NCI-H345 (cell line): ENCODE results near the gene ADAMTS19.

ENCODE experiments used
- DNase-seq: peaks from one replicate; lab custom pipeline; 2025; lab: John Stamatoyannopoulos, UW

ADAMTS19 gene

DNA sequence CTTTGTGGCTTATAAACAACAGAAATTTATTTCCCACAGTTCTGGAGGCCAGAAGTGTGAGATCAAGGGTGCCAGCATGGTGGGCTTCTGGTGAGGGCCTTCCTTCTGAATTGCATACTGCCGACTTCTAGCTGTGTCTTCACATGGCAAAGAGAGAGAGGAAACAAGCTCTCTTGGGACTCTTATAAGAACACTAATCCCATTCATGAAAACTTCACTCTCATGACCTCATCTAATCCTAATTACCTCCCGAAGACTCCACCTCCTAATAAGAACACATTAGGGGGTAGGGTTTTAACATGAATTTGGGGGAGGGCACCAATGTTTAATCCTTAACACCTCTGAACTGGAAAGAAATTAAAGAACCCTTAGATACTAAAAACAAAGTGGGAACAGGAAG is 211.9 kb downstream of the ADAMTS19 start:
- no peak for DNase-seq

GRCh38 chr5:129679671-129680070 is 219.6 kb downstream of the ADAMTS19 start:
- DNase-seq = no peak

DNA sequence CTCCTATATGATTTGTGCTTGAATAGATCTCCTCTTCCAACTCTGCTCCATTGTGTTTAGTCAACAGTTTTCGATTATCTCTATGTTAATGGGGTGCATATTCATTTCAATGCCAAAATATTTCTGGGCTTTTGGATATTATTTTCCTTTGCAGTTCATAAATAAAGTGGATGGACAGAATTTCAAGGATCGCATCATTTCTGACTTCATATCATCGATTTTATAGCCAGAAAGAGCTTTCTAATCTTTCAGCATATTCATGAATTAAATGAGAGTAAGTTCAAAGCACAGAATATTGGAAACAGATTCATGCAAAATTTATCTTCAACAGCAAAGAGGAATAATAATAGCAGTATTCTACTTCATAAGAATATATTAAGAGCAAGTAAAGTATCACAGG is 227.8 kb downstream of the ADAMTS19 start:
- DNase-seq = no peak

DNA sequence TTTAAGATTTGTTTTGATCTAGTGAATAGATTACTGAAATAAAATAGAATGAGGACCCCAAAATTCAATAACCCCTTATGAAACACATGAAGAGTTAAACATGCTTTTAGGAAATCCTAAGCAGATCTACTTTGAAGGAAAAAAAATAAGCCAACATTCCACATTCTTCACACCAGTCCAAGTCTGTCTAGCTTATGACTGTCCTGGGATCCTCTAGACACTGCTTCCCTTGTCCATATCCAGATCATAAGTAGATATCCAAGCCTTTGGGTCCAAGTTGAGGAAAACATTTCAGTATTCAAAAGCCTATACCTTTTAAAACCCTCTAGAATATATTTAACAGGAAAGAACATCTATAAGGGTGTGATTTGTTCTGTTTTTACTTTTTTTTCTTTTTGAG is 228.9 kb downstream of the ADAMTS19 start:
- DNase-seq = no peak

GRCh38 chr5:129691220-129691619 is 231.1 kb downstream of the ADAMTS19 start:
- DNase-seq = no peak

GRCh38 chr5:129696636-129697035 is 236.5 kb downstream of the ADAMTS19 start:
- no peak for DNase-seq

GRCh38 chr5:129698661-129699060 is 238.6 kb downstream of the ADAMTS19 start:
- DNase-seq = no peak

- no peak for DNase-seq
These were observed 256.1 kb downstream of the ADAMTS19 start for GRCh38 chr5:129716235-129716634.

DNA sequence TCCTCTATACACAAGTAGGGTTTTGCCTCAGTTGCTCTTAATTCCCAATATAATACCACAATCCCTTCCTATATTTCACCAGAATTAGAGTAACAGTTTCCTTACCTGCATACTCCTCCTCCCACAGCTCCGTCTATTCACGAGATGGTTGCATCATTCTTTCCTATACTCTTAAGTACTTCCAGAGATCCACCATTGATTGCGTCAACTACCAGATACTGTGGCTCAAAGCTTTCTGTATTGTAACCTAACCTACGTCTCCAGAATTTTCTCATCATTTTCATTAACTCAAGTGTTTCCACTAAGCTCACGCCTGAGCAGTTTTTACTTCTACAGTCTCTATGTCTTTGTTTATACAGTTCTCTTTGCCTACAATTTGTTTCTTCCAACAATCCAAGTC is 256.6 kb downstream of the ADAMTS19 start:
- no peak for DNase-seq

GRCh38 chr5:129717751-129718310 is 257.7 kb downstream of the ADAMTS19 start:
- no peak for DNase-seq

- no peak for DNase-seq
These were observed 258.5 kb downstream of the ADAMTS19 start for GRCh38 chr5:129718471-129719090.

GRCh38 chr5:129724222-129724621 is 264.1 kb downstream of the ADAMTS19 start:
- DNase-seq = no peak

GRCh38 chr5:129724647-129725046 is 264.5 kb downstream of the ADAMTS19 start:
- DNase-seq = no peak

GRCh38 chr5:129739773-129740172 is 279.7 kb downstream of the ADAMTS19 start:
- no peak for DNase-seq

DNA sequence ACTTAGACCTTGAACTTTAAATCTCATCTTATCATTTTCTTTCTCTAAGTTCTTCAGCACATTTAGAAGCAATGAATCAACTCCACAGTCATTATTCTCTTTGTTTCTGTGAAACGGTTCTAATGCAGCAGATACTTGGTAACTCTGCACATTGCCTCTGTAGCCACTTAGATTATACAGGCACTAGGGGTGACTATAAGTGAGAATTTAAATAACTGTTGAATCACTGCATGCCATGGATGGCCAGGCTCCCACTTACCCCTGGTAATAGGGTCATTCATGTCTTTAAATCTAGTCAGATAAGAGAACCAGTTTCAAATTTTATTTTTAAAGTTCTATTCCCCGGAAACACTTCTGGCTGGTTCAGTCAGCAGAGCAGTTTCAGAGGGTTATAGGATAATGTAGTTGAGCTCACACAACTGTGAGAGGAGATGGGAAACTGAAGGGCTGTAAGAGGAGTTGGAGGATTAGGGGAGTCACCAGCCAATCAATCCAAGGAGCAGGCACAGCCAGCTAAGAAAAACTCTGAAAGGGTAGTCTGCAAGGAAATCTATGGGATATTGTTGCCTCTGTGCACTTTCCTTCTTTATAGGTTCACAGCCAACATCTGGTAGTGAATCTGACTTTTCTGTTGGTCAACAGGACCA is 283.6 kb downstream of the ADAMTS19 start:
- DNase-seq = no peak

GRCh38 chr5:129745997-129746396 is 285.9 kb downstream of the ADAMTS19 start:
- no peak for DNase-seq

DNA sequence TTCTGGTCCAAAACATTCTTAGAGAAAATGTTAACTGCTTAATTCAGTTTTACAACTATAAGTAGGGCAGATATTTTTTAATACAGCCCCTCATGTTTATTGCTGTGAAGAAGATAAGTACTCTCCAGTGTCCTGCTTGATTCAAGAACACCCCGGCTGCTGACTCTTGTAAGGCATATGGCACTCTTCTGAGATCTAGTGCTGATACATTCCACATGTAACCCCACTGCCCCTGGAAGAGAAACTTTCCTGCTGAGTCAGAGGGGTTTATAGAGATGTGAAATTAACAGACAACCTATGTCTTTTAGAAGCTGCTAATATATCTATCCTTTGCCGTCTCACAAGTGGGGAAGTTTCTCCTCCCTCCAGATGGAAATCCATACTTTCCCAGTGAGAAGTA is 286.8 kb downstream of the ADAMTS19 start:
- no peak for DNase-seq

GRCh38 chr5:129747572-129748407 is 287.7 kb downstream of the ADAMTS19 start, which contains the start of gene MINAR2:
TSS of gene MINAR2 (plus strand) at chr5:129748094. CDS start at chr5:129748191, 97 bp downstream.
- DNase-seq = no peak

DNA sequence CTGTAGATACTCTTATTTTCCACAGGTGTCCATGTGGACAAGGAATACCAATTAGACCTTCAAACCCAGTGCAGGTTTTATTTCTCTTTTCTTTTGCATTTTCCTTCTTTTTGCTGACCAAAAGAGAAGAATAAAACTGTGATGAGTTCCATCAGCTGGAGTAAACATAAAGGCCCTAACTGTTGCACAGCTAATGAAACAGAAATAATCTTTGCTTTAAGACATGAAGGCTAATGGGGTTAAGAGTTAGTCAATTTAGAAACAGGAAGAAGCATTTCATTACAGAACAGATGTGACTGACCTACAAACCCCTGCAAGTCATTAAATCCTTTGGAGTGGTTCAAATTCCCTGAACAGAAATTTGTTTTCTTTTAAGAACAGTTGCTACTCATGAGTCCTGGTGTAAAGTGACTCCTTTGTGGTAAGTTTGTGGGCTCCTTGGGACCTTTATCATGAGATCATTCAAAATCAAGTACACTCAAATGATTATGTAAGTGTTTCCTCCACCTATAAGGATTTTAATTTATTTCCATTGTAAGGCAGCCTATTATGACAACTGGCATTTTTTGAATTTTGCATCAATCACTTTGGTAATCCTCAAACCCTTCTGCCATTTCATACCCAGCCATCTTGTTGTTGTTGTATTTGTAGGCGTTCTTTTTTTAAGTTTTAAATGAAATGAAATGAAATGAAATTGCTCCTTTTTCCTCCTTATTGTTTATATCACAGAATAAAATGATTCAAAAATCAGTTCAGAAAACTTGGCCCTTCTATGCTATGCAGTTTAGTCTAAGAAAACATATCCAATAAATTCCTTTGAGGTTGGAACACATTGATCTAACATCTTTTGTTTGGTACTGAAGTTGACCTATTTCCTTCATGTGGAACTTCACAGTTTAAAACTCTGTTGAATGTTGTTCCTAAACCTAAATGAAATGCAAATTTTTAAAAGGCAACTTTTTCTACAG is 289.1 kb downstream of the ADAMTS19 start:
- no peak for DNase-seq

DNA sequence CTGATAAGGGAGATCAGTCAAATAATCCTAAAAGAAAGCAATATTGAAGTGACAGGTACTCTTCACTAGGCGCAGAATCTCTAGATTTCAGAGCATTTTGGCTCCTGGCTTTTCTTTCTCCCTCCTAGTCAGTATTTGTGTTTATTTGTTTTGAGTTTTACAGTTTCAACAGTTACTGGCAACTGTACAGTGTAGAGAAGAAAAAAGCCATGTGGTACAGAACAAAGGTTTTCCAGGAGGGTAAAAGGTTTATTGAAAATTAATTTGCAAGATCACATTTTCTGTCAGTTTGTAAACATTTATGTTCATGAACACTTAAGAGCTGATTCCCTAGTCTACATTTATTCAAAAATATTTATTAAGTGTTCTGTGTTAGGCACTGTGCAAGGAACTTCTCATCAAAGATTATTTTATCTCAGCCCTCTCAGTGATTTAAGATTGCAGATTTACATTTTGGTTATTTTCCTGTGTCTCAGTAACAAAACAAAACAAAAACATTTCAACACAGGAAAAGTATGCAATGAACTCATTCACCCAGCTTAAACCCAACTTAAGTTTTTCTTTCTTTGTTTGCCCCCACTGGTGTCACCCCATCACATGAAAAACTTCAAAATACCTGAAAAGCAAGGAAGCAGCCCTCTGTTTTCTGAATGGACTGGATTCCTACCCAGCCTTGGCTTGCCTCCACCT is 300.7 kb downstream of the ADAMTS19 start:
- no peak for DNase-seq

DNA sequence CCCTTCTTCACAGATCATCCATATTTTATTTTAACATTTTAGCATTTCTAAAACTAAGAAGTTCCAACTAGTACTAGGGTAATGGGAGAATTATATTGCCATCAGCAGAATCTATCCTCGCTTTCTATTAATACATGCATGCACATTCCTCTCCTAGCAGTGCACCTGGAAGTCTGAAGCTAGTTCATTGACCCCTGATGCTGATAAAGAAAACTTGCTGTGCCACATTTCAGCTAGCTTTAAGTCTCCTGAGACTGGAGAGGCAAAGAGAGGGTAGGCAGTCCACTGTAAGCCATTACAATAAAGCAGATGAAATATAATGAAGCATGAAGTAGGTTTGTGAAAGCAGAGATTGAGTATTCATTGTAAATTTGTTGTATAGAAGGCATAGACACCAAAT is 303.6 kb downstream of the ADAMTS19 start:
- no peak for DNase-seq
